Calu3 (cell line): Measurements from ENCODE around the gene LRRC45. TPM values are rescaled to one million over a fixed set of nuclear protein-coding genes. Genes with fewer than 3 reads are reported as not detected.

Source experiments
- BruUV-seq: library from RNA; stranded (reverse); fragments of 400-500 nt; replicated peaks from 2 replicates; lab custom pipeline; 2021; lab: Mats Ljungman, UMichigan
- CTCF ChIA-PET: fragments of 300-600 bp; sonication (Branson Sonifier 250); formaldehyde crosslinking; loops from one replicate; lab custom pipeline; 2022; ENCODE audit warnings: antibody characterized with exemption; lab: Charles Lee
- DNase-seq: peaks from one replicate; pipeline ENCODE4 v3.0.0; 2022
- H3K27ac Mint-ChIP-seq: one replicate; pipeline ENCODE4 v1.8.0; 2022; ENCODE audit warnings: mixed read lengths; ENCODE audit not compliant: unreplicated experiment
- H3K27me3 Mint-ChIP-seq: one replicate; pipeline ENCODE4 v1.8.0; 2022; ENCODE audit warnings: mixed read lengths; ENCODE audit not compliant: unreplicated experiment
- H3K36me3 Mint-ChIP-seq: one replicate; pipeline ENCODE4 v1.8.0; 2022; ENCODE audit warnings: mild to moderate bottlenecking, moderate library complexity, mixed read lengths; ENCODE audit not compliant: insufficient read depth, unreplicated experiment
- H3K4me1 Mint-ChIP-seq: one replicate; pipeline ENCODE4 v1.8.0; 2022; ENCODE audit warnings: mild to moderate bottlenecking, low read depth, mixed read lengths; ENCODE audit not compliant: unreplicated experiment
- H3K4me3 Mint-ChIP-seq: one replicate; pipeline ENCODE4 v1.8.0; 2022; ENCODE audit warnings: mild to moderate bottlenecking, low read depth, moderate library complexity, mixed read lengths; ENCODE audit not compliant: unreplicated experiment
- H3K9me3 Mint-ChIP-seq: one replicate; pipeline ENCODE4 v1.8.0; 2022; ENCODE audit warnings: low read depth, mixed read lengths; ENCODE audit not compliant: unreplicated experiment
- intact Hi-C: fragments of 100-400 bp; cut with micrococcal nuclease; formaldehyde crosslinking; loops from one replicate; pipeline ENCODE4 v1.10.0; 2022; ENCODE audit not compliant: unreplicated experiment
- total RNA-seq: library from RNA; stranded (reverse); gene quantifications from 2 replicates; pipeline ENCODE4 v1.2.3, GENCODE V29; 2022
- TF ChIP-seq, protein P1 (sequence below): fragments of 200-600 bp; IDR thresholded peaks from one replicate; pipeline ENCODE4 v1.8.0; 2022; ENCODE audit warnings: antibody characterized with exemption; ENCODE audit not compliant: unreplicated experiment

LRRC45 gene
- total RNA-seq, 1 experiment from 2014 or later, result 32.6 TPM

DNA sequence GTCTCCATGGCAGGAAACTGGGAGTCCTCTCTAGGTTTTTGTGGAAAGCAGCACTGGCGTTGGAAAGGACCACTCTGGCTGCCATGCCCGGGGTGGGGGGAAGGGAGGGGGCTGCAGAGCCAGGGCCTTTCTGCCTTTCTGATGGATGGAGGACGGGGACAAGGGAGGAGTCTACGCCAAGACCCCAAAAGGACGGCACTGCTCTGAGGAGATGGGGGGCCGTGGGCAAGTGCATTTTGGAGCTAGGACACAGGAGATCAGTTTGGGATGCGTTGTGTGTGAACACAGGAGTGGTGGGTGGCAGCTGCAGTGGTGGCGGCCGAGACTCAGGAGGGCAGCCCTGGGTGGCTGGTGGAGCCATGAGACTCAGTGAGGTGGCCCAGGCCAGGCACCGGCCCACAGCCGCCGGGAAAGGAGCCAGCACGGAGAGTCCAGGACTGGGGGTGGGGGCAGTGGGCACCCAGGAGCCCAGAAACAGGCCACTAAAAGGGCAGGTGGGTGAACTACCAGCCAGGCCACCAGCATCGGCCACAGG lies 2.5 kb upstream of the LRRC45 start:
- BruUV-seq, result no TSS peak
- no peaks in the 10 kb centered on the region for H3K9me3 Mint-ChIP-seq
- no peak for DNase-seq
- peaks cover 8% of the 10 kb centered on the region for H3K4me1 Mint-ChIP-seq
- H3K4me3 Mint-ChIP-seq, result peak overlapping the region; percentile 47
- H3K36me3 Mint-ChIP-seq, result peaks cover 63% of the 10 kb centered on the region
- no peaks in the 10 kb centered on the region for H3K27me3 Mint-ChIP-seq
- intact Hi-C loops, result loop anchor here (2.0 to 5.0 kb wide), 2 partner anchors 60 to 132 kb away; partner anchors contain the start of gene NOTUM
- TF ChIP-seq, protein P1, sequence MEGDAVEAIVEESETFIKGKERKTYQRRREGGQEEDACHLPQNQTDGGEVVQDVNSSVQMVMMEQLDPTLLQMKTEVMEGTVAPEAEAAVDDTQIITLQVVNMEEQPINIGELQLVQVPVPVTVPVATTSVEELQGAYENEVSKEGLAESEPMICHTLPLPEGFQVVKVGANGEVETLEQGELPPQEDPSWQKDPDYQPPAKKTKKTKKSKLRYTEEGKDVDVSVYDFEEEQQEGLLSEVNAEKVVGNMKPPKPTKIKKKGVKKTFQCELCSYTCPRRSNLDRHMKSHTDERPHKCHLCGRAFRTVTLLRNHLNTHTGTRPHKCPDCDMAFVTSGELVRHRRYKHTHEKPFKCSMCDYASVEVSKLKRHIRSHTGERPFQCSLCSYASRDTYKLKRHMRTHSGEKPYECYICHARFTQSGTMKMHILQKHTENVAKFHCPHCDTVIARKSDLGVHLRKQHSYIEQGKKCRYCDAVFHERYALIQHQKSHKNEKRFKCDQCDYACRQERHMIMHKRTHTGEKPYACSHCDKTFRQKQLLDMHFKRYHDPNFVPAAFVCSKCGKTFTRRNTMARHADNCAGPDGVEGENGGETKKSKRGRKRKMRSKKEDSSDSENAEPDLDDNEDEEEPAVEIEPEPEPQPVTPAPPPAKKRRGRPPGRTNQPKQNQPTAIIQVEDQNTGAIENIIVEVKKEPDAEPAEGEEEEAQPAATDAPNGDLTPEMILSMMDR, result no peak
- H3K27ac Mint-ChIP-seq, result no peak overlapping the region
- CTCF ChIA-PET, result interaction anchor here (1.0 to 4.6 kb wide), 4 partner anchors 17 to 94 kb away, joined by 3 to 45 read pairs (median 14); partner anchors contain the start of genes DCXR and NOTUM

DNA sequence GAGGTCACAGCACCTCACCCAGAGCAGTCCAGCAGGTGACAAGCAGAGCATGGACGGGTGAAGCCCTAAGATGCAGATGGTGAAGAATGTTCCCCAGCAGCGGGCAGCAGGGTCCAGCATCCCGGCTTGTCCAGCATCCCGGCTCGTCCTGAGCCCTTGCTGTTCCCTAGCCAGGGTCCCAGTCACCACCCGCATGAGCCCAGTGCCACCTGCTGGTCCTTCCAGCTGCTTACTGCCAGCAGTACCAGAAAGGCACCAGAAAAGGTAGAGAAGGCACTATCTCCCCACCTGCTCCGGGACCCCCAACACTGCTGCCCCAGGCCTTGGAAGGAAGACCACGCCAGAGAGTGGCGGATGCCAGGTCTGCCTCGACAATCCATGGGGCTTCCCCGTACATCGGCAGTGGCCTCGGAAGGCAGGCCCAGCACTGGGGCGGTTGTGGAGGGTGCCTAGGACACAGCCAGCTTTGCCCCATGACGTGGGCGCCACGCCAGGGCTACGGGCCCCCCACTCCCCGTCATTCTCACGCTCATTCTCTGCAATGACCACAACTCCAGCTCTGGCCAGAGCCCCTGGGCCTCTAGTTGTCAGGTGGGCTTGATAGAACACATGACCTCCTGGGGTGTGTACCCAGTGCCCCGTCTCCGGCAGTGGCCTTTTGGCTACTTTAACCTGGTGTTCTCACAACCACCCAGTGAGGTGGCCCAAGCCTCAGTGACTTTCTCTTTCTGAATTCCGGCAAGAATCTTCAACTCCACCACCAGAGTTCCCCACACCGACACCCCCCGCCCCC lies 1.8 kb upstream of the LRRC45 start:
- intact Hi-C loops, result loop anchor here (2.0 to 5.0 kb wide), 2 partner anchors 61 to 131 kb away; partner anchors contain the start of gene NOTUM
- Mint-ChIP-seq H3K36me3 (peaks cover 63% of the 10 kb centered on the region), H3K4me3 (peak overlapping the region; percentile 81), H3K27ac (peak overlapping the region; percentile 30), H3K4me1 (peaks cover 8% of the 10 kb centered on the region), H3K27me3 (no peaks in the 10 kb centered on the region), H3K9me3 (no peaks in the 10 kb centered on the region)
- TF ChIP-seq, protein P1, result peak; percentile 81
- TSS peak; percentile 45 for BruUV-seq
- DNase-seq, result peak; percentile 84
- CTCF ChIA-PET, result interaction anchor here (1.3 to 4.6 kb wide), 3 partner anchors 16 to 61 kb away, joined by 3 to 45 read pairs (median 24); partner anchors contain the start of genes DCXR and NOTUM

DNA sequence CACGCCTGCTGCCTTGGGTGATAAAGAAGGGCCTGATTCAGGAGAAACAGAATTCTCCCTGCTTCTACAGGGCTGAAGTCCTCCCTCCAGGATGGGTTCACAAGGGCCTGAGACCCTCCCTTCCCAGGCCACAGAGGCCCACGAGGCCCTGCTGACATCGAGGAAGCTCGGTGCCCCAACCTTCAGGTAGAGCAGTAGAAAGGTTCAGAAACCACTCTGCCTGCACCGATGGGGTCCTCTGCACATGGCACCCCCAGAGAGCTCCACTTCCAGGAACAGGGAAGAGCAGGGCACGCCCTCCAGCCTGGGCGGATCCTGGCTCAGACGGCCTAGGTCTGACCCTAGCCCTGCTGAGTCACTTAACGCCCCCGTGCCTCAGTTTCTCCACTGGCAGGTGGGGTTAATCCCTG lies 1.2 kb upstream of the LRRC45 start:
- Mint-ChIP-seq H3K27me3 (no peaks in the 10 kb centered on the region), H3K9me3 (no peaks in the 10 kb centered on the region), H3K4me3 (peak overlapping the region; percentile 81), H3K27ac (peak overlapping the region; percentile 30), H3K4me1 (peaks cover 8% of the 10 kb centered on the region), H3K36me3 (peaks cover 65% of the 10 kb centered on the region)
- intact Hi-C loops, result loop anchor here (2.0 to 5.0 kb wide), 3 partner anchors 61 to 130 kb away; partner anchors contain the start of gene NOTUM
- no peak for DNase-seq
- no TSS peak for BruUV-seq
- TF ChIP-seq, protein P1, result no peak
- CTCF ChIA-PET, result interaction anchor here (1.3 to 4.6 kb wide), 4 partner anchors 16 to 67 kb away, joined by 3 to 45 read pairs (median 14); partner anchors contain the start of genes DCXR and NOTUM

DNA sequence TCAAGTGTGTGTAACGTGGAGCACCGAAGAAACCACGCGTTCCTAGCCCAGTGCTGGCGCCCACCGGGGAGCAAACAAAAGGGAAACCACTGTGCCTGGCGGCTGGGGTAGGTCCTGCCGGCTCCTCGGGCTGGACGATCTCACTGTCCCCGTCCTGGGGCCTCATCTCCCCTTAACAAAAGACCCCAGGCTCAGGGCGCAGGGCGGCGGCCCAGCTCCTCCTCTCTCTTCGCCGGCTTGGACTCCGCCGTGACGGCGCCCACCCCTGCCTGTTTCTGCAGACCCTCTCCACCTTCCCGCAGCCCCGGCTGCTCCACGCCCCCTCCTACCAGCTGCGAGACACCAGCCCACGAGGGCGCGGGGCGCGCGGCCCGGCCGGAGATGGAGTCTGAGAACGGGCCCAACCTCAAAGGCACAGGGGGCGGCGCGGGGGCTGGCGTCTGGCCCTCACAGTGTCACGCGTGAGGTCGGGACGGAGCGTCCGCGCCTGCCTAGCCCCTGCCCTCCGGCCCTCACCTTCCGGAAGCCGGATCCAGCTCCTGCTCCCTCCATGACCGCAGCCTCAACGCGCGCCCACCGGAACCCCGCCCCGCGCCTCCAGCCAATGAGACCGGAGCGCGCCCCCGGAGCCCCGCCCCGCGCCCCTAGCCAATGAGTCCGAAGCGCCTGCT lies 660 bp upstream of the LRRC45 start, which contains the start of gene CENPX:
Gene CENPX (minus strand): TSS at position 569 of the 671 bp plus-strand sequence. CDS start 17 bp downstream, at position 552.
- peak within 1 kb of the TSS; percentile 81 for H3K4me3 Mint-ChIP-seq
- CTCF ChIA-PET, result interaction anchor here (0.6 to 4.6 kb wide), 14 partner anchors 14 to 232 kb away, joined by 3 to 45 read pairs (median 4); partner anchors contain the start of genes DCXR and NOTUM
- no peak for DNase-seq
- H3K4me1 Mint-ChIP-seq, result peaks cover 8% of the 10 kb centered on the region
- intact Hi-C loops, result loop anchor here (2.0 to 5.0 kb wide), 2 partner anchors 68 to 130 kb away; no protein-coding TSS in a partner anchor
- no TSS peak for BruUV-seq
- no peaks in the 10 kb centered on the region for H3K9me3 Mint-ChIP-seq
- no peaks in the 10 kb centered on the region for H3K27me3 Mint-ChIP-seq
- peak within 1 kb of the TSS; percentile 76 for H3K27ac Mint-ChIP-seq
- H3K36me3 Mint-ChIP-seq, result peaks cover 66% of the 10 kb centered on the region
- TF ChIP-seq, protein P1, result no peak
